GM21447 (cell line): ENCODE results near the gene KMT2B.
"Not testable (repeated sequence)": the region's sequence is repeated elsewhere in the genome, so short reads cannot be mapped to it uniquely, and the experiment has no call there.

Experiments used
- ATAC-seq: cut with Tn5 transposase; IDR thresholded peaks from one replicate; pipeline ENCODE4 v1.9.1; 2021; ENCODE audit not compliant: unreplicated experiment

The KMT2B gene

GRCh38 chr19:35756377-35757230 is 38.8 kb downstream of the KMT2B start, which contains the start of gene HSPB6:
HSPB6 (minus strand) TSS chr19:35757029; CDS start chr19:35757008, 21 bp downstream.
- ATAC-seq, result no peak

- ATAC-seq, result no peak
Observed at GRCh38 chr19:35757231-35757748, 39.5 kb downstream of the KMT2B start.

- ATAC-seq, result peak; percentile 97
Observed at GRCh38 chr19:35757749-35758608, 40.2 kb downstream of the KMT2B start, which contains the start of gene PROSER3. PROSER3 (plus strand) TSS chr19:35758176; CDS start chr19:35758216, 40 bp downstream.

- no peak for ATAC-seq
Observed at GRCh38 chr19:35759697-35760096, 41.9 kb downstream of the KMT2B start.

GRCh38 chr19:35760711-35761349 is 43.0 kb downstream of the KMT2B start:
- ATAC-seq, result no peak

- no peak for ATAC-seq
Observed at GRCh38 chr19:35764432-35765315, 46.9 kb downstream of the KMT2B start.

- no peak for ATAC-seq
Observed at GRCh38 chr19:35766571-35767104, 48.8 kb downstream of the KMT2B start.

GRCh38 chr19:35767288-35768081 is 49.7 kb downstream of the KMT2B start:
- ATAC-seq, result no peak

GRCh38 chr19:35768082-35768421 is 50.2 kb downstream of the KMT2B start:
- no peak for ATAC-seq

- ATAC-seq, result not testable (repeated sequence)
Observed at GRCh38 chr19:35772362-35772761, 54.6 kb downstream of the KMT2B start.

GRCh38 chr19:35773020-35773806 is 55.4 kb downstream of the KMT2B start:
- ATAC-seq, result no peak

- no peak for ATAC-seq
Observed at GRCh38 chr19:35774274-35775045, 56.7 kb downstream of the KMT2B start.

- ATAC-seq, result no peak
Observed at GRCh38 chr19:35775046-35775297, 57.2 kb downstream of the KMT2B start.

GRCh38 chr19:35775298-35776101 is 57.7 kb downstream of the KMT2B start, which contains the start of gene ARHGAP33:
ARHGAP33 (plus strand) TSS chr19:35775564; CDS start chr19:35775659, 95 bp downstream.
- ATAC-seq, result peak; percentile 94

- ATAC-seq, result no peak
Observed at GRCh38 chr19:35776102-35776788, 58.4 kb downstream of the KMT2B start.
